HG02610 (cell line): ENCODE data around the gene ACSS3.

Experiments
- ATAC-seq: cut with Tn5 transposase; IDR thresholded peaks from one replicate; pipeline ENCODE4 v1.9.1; 2021; ENCODE audit warnings: mild to moderate bottlenecking, moderate library complexity; ENCODE audit not compliant: unreplicated experiment

ACSS3 gene

DNA sequence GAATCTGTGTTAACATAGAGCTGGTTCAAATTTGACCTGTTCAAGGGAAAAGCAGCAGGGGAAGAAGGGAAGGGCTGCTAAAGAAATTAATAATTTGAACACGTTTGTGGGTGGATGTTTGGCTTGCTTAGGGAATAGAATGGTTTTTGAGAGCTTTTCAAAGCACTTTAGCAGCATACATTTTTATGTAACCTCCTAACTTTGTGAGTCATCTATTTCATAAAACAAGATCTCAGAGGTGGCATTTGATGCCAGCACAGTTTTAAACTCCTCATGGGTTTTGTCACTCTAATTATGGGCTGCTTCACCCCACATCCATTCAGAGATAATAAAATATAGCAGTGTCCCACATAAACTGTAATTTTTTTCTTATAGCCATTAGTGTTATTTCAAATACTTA lies 143.8 kb downstream of the ACSS3 start:
- no peak for ATAC-seq

DNA sequence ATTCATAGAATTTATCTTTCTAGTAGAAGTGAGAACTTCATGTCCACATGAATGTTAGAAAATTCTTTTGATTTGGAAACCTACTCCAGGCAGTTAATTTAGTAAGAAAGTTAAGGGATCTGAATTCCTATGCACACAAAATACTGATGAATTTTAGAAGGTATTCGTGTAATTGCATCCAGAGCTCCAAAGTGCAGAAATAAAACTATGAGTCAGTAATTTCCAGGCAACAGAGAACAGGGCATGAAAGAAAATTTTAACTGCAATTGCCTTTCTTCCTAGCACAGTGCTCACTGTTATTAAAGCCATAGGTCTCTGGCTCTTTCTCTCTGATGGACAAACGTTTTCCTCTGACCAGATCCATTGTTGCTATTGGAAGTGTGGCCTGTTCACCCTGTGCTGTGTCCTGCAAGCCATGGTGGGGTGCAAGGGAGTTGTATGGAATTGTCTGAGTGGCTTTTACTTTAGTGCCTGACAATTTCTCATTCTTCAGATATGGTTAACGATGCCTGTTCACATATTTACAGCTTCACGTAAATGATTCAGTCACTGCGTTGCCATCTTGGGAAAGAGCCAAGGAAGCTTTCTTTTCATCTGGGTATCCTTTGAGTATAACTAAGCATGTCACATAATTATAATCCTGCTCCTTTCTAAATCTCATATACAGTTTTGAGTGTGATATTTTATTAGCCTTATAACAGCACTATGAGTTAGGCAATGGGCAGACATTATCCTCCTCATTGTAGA lies 145.1 kb downstream of the ACSS3 start:
- ATAC-seq, result no peak

DNA sequence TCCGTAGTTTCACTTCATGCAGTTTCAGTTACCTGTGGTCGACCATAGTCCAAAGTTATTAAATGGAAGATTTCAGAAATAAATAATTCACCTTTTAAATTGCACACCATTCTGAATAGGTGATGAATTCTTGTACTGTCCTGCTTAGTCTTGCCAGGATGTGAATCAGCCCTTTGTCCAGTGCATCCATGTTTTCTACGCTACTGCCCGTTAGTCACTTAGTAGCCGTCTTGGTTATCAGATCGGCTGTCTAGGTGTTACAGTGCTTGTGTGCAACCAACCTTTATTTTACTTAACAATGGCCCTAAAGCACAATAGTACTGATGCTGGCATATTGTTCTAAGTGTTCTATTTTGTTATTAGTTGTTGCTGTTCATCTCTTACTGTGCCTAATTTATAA lies 146.7 kb downstream of the ACSS3 start:
- no peak for ATAC-seq

DNA sequence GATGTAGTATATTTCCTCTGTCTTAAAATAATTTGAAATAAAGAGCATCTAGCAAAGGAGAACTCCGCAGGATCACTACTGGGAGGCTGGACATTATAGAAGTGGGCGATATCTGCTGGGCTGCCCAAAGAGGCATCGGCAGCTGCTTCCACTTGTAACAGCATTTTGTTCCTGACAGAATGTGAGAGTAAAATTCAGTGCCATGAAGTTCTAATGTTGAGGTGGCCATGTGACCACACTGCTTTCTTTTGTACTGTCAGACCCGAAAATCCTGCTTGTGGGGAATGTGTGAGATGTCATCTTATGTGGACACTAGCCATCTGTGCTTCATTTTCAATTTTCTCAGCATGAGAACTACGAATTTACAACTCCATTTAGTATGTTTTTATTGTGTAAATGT lies 151.9 kb downstream of the ACSS3 start:
- ATAC-seq, result no peak

DNA sequence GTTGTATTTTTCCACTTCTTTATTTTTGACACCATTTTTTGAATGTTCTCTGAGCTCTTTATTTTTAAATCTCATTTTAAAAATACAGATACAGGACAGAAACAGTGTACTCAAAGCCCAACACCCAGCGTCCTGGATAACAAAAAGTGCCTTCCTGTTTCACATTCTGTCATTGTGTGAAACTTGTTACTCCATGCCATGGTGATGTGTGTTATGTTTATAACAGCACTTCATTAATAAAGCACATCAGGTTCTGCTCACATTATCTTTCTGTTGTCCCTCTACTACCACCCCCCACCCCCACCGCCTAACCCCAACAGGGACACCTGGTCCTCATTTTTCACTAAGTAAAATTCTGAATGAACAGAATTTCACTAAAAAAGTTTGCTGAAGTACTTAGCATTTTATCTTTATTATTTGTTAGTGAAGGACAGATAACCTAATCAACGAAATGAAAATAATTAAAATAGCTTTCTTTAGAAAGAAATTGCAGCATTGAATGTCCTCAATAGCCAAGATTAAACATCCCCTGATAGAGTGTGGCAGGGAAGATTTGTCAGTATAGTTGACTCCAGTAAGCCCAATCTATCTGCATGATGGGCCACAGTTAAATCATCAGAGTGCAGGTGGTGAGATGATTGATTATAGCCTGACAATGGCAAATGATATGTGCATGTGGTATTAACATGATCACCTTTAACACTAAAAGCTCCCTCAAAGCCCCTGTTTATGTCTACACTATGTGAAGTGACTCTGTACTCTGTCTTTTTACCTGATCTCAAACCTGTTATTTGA lies 153.9 kb downstream of the ACSS3 start:
- ATAC-seq, result no peak

DNA sequence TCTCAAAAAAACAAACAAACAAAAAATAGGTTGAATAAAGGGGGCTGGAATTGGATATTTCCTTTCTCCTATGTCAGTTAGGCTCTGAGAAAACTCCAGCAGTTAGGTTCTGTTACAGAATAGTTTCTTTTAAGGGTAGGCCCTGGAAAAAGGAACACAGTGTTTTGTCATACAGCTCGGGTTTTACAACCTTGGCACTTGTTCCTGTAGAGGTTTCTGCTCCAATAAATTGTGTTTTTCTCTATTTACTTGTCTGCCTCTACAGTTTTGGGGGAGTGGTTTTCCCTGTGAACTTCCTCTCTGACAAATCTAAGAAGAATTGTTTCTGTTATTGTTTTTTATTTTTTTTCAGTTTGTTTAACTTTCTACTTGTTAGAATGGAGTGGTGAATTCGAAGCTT lies 167.6 kb downstream of the ACSS3 start:
- ATAC-seq, result no peak

DNA sequence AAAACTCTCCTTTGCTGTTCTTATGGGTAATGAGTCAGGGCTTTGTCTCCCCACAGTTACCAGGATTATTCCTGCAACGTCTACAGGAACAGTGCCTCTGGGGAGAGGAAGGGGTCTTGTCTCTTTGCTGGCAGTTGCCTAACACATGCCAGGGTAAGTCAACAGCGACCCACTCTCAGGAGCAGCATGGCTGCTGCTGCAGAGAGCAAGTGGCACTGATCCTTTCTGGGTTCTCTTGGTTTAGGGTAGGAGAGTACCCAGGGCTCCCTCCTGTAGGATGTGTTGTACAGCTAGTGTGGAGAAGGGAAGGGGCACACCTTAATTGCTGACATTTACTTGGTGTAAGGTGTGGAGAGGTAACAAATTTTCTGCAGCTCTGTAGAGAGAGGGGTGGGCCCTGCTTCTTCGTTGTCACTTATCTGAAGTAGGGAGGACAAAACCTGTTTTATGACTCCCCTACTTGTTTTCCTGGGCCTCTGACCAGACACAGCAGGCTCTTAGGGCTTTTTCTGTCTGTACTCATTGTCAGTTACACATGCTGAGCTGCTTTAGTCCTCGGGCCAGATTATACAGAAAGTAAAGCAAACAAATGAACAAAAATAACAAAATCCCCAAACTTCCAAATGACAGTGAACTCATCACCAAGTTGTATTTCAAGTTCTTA lies 168.2 kb downstream of the ACSS3 start:
- ATAC-seq, result no peak

DNA sequence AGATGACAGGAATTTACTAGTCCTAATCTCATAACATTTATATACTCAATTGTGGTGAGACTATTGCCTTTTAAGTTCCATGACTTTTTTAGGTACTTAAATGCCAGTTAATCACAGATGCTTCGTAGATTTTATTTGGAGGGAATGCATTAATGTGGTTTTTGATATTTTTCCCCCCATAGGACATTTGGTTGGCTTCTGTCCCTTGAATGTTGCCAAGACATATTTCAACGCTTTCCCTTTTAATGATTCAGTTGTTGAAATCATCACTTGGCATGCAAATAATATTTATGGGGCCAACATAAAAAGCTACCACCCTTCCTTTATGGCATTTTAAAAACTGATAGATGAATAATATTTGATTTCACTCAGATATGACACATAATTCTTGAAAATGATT lies 172.1 kb downstream of the ACSS3 start:
- no peak for ATAC-seq

DNA sequence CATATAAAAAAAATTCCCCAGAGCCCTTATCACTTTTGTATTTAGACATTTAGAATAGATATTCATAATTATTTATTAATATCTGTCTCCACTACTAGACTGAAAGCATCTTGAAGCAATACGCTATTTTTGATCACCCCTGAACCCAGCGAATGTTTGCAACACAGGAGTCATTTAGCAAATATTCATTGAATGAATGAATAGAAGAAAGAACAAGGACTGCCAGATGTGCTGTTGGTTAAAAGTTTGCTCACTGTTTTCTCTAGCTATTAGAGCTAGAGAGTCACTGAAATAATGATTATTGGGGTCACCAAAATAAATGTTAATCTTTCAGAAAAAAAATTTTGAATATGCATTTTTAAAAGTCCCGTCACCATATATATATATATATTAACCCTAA lies 174.3 kb downstream of the ACSS3 start:
- no peak for ATAC-seq

DNA sequence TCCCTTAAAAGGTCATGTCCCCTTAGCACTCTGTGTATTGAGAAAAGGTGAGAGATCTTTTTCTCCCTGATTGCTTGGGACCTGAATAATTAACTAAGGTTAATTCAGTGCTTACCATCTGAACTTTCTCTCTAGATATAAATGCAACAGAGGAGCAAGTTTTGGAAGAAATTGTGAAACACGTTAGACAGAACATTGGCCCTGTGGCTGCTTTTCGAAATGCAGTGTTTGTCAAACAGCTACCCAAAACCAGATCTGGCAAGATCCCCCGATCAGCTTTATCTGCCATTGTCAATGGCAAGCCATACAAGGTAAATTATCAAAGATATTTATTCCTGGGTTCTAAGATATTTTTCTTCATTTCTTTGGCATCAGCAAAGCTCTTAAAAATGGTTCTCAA lies 175.5 kb downstream of the ACSS3 start:
- no peak for ATAC-seq

DNA sequence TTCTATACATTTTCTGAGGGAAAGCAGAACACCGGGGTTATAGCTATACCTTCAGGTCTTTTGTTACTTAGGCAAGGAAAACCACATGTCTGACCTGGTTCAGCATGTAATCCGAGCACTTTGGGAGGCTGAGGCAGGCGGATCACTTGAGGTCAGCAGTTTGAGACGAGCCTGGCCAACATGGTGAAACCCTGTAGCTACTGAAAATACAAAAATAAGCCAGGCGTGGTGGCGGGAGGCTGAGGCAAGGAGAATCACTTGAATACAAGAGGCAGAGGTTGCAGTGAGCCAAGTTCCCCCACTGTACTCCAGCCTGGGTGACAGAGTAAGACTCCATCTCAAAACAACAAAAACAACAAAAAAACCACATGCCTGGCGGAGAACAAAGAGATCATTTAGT lies 177.6 kb downstream of the ACSS3 start:
- no peak for ATAC-seq

DNA sequence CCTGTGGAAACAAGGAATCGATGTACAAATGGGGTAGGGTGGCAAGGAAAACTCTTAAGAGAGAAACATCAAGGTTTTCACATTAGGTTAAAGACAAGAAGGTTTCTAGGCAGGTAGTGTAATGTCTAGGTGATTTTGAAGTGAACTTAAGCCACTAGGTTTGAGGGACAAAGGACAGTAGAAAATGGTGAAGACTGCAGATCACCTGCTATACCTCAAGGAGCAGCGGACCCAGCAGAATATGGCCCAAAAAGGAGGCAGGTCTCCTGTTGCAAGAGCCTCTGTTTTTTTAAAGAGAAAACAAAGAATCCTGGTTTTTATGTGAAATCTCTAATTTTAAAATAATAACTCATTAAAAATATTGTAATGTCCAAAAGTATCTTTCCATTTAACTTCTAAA lies 178.1 kb downstream of the ACSS3 start:
- no peak for ATAC-seq

DNA sequence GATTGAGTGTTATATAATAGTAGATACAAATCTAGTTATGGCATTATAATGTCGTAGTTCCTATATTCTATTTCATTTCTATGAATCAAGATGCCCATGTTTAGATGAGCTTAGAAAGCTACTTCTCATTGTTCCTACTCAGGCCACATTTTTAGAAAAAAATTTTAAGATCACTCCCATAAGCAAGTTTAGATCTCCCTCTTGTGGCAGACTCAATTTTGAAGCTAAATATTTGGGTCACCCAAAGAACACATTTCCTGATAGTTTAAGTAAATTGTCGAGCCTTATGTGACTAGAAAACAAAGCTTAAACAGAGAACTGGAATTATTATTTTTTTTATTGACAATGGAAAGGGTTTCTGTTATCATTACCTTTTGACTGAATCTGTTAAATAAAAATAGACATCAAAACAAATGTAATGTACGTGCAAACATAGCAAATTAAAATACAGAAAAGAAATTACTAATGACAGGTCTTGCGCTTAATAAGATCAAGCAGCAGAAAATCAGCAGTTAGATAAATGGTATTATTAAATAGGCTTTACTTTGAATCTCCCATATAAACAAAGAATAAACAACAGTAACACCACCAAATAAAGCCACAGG lies 180.2 kb downstream of the ACSS3 start:
- no peak for ATAC-seq

DNA sequence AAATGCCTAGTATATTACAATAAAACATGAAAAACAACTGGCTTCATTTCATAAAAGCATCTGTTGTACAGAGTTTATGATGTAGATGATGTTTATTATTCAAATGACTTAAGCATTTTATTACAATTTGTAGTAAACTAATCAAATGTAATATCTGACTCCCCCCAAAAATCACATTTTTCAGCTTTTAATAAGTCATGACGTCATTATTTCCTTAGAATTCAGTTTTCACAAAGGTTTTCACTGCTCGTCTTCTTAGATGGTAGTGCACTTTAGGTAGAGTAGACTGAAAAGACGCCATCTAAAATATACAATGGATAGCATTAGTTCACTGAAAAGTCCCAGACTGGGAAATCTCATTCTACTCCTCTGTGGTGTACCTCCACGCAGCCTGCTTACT lies 181.5 kb downstream of the ACSS3 start:
- ATAC-seq, result no peak

DNA sequence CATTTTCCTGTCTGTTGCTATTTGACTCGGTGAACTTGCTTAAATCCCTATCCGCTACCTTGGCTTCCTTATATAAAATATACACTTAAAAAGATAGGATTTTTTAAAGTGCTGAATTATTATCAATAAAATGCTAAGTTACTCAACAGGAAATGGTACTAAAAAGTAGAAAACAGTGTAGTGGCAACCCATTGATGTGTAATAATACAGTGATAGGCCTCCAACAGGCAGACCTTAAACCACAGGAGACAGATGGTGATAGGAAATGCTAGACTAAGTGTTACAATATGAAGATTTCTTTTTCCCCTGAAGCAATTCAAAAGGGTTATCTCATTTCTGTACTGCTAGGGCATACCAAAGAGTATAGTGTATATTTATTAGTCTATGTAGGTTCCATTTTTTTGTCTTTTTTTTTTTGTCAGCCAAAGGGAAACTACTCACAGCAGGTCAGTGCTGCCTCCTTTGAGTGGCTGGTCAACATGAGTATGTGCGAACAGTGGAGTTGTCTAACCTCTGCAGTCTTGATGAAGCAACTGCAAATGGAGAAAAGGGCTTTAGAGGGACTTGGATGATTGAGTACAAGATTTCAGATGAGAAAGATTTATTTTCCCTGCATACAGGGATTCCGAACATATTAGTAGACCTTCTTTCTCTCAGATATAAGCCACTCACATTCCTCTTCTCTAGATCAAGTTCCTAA lies 183.8 kb downstream of the ACSS3 start:
- ATAC-seq, result no peak

DNA sequence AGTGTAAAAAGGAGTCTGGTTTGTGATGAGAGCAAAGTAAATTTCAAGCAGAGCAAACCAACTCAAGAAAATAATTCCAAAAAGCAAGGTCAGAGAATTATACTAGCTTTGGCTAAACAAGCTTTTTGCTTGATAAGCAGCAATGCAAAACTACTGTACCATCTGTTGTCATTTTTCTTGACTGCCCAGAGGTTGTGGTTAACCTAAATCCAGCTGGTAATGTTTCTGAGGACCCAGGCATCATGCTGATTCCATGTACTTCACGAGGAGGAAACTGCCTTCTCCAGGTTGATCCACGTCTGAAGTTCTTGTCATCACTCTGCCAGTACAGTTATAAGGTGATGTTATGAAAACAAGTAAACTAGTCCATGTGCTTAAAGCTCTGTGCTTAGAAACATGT lies 185.2 kb downstream of the ACSS3 start:
- no peak for ATAC-seq

DNA sequence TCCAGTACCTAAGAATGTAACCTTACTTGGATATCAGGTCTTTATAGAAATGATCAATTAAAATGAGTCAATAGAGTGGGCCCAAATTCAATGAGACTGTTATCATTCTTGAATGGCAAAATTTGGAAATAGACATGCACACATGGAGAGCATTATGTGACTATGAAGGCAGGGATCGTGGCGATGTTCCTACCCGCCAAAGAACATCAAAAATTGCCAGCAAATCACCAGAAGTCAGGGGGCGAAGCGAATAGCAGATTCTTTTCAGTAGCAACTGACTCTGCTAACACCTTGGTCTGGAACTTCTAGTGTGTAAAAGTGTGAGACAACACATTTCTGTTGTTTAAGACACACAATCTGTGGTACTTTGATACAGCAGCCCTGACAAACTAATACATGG lies 192.5 kb downstream of the ACSS3 start:
- ATAC-seq, result no peak

DNA sequence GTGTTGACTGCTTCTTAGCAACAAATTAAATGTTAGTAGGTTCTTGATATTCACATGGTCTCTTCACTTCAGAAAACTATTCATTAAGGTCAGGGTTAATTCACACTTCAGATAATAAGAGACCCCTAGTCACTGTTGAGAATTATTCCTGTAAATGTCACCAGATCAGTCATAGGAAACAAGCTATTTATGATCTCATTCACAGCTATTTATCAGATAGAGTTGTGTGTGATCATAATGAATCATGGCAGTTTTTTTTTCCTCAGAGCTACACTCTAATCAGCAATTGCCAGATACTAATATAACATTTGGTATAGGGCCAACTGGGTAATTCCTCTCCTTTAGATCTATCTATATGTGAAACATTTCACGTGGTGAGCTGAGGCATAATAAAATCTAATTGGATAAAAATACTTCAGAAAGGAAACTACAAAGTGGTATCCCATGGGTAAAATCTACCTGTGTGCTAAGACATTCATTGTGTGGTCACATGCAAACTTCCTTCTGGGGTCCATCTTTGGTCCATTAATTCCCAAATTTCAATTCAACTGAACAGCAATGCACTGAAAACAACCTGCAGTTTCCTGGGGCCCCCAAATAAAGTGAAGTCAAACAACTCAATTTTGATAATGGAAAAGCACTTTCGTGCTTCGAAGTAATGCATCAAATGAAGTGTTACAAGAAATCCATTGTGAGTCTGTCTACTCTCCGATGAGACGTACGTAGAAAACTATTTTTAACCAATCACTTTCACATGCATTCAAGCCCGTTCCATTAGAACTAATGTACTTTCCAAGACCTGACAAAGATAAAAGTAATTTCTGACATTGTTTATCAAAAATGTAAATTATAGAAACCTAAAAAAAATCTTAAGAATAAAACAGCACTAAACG lies 197.0 kb downstream of the ACSS3 start:
- ATAC-seq, result no peak

DNA sequence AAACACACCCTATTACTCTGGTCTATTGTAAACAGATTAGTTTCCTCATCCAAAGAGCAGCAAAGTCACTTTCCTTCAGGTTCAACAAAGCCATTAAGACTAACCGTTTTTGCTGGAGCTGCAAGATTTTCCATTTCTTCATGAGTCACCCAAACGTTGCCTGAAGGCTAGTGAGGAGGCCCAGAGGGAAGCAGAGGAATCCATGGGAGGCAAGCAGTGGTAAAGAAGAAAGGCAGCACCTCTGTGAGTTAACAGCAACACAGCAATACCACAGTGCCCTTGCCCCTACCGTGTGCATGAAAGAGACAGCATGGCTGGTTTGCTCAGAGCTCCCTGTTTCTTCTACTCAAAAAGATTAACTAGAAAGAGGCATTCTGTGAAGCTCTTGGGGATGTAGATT lies 206.3 kb downstream of the ACSS3 start:
- no peak for ATAC-seq

DNA sequence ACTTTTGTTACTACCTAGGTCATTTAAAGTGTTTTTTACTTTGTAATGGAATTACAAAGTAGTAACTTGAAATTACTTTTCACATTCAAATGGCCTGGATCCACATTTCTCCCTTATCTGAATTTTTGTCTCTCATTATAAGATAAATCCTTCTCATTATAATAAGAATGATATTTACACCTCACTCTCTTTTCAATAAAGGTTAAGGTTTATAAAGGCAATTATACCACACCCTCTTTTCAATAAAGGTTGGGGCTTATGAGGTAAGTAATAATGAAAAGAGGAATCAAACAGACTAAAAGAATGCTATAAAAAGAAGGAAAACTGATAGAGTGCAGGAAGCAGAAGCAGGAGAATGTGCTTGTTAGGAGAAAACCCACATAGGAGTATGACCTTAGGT lies 210.8 kb downstream of the ACSS3 start:
- ATAC-seq, result no peak
